Spleen (tissue), 7 donors: ENCODE data around the gene LRCH1.

Experiments
- CTCF ChIP-seq, 11 experiments: fragments of 200-600 bp in 7 of 11; fragments of 450-650 bp in 4 of 11; sonication (generic) in 4 of 11; IDR thresholded peaks in 8 of 11; conservative IDR thresholded peaks in 3 of 11; 1 replicate in 7 of 11; 2 replicates in 4 of 11; pipeline versions ENCODE4 v1.4.0 to v1.8.0; 2016 to 2021; ENCODE audit warnings: antibody characterized with exemption in 11 of 11, inconsistent platforms in 4 of 11, mild to moderate bottlenecking in 1 of 11
- POLR2A ChIP-seq, 3 donors: fragments of 450-650 bp; IDR thresholded peaks; one replicate each; pipeline ENCODE4 v1.5.1; 2017; ENCODE audit warnings: antibody characterized with exemption in 3 of 3, mild to moderate bottlenecking in 1 of 3
- POLR2AphosphoS5 ChIP-seq, 3 donors: sonication (generic); formaldehyde crosslinking; IDR thresholded peaks; one replicate each; pipeline ENCODE4 v1.5.1; 2017; ENCODE audit warnings: antibody characterized with exemption in 3 of 3
- donor health status: DM: no; HTN: no; CAD: no; lungs with moderate emphysema.
- donor health status: DM: no; HTN: no; CAD: no.
- donor health status: DM: no; HTN: no; CAD: no.

- TF ChIP-seq CTCF (IDR thresholded peaks at IDR 0.05 in 8 of 11, conservative IDR thresholded peaks at IDR 0.05 in 3 of 11) (peak; percentile 61 to 92 (median 87)), POLR2AphosphoS5 (IDR thresholded peaks at IDR 0.05) (peak in 2 of 3 donors; percentile 32 to 53), POLR2A (IDR thresholded peaks at IDR 0.05) (no peak)
Observed at GRCh38 chr13:46551410-46552302, 1.3 kb upstream of the LRCH1 start.
